ENCODE data around the gene USP34. TPM values are rescaled to one million over a fixed set of nuclear protein-coding genes. Genes with fewer than 3 reads are reported as not detected.

USP34 gene
- total and polyA plus RNA-seq, 9 donors = 57.4 to 132 (median 116) TPM

DNA sequence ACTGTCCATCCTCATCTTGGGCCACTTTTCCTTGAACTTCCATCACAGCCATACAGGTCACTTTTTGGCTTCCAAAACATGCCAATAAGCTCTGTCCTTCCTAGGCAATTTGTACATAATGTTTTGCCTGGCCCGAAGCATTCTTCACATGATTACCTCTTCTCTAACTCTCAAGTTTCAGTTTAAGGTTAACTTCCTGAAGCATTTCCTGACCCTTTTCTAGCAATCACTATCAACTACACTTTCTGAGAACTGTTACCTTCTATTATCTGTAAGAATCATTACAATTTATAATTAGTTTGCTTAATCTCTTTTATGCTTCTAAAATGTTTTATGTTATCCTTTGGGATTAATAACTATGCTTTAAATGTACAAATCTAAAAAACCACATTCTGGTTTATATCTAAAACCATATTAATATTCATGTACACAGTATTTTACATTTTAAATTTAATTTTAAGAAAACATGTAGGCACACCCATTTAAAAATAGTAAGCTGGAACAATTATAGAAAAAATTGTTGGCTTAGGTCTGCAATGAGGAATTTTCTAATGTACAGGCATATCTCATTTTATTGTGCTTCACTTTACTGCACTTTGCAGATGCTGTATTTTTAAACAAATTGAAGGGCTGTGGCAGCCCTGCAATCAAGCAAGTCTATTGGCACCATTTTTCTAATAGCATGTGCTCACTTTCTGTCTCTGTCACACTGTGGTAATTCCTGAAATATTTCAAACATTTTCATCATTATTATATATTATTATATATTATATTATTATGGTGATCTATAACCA lies 232.5 kb downstream of the USP34 start:
- no peaks in the 10 kb centered on the region for H3K27me3 ChIP-seq
- H3K27ac ChIP-seq = no peak overlapping the region
- H3K4me3 ChIP-seq = no peak overlapping the region
- H3K9me3 ChIP-seq = no peaks in the 10 kb centered on the region
- TF ChIP-seq EP300 (IDR thresholded peaks at IDR 0.05) (no peak), POLR2A (IDR thresholded peaks at IDR 0.05) (no peak)
- TF ChIP-seq, protein P1, sequence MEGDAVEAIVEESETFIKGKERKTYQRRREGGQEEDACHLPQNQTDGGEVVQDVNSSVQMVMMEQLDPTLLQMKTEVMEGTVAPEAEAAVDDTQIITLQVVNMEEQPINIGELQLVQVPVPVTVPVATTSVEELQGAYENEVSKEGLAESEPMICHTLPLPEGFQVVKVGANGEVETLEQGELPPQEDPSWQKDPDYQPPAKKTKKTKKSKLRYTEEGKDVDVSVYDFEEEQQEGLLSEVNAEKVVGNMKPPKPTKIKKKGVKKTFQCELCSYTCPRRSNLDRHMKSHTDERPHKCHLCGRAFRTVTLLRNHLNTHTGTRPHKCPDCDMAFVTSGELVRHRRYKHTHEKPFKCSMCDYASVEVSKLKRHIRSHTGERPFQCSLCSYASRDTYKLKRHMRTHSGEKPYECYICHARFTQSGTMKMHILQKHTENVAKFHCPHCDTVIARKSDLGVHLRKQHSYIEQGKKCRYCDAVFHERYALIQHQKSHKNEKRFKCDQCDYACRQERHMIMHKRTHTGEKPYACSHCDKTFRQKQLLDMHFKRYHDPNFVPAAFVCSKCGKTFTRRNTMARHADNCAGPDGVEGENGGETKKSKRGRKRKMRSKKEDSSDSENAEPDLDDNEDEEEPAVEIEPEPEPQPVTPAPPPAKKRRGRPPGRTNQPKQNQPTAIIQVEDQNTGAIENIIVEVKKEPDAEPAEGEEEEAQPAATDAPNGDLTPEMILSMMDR (IDR thresholded peaks at IDR 0.05) = no peak
- H3K36me3 ChIP-seq = no peaks in the 10 kb centered on the region
- no peak for DNase-seq
- no peaks in the 10 kb centered on the region for H3K4me1 ChIP-seq (ENCODE audit: insufficient read depth)
- intact Hi-C loops (cut with DNase I) = no loop called here
- 79 to 95% (median 82%) methylated on average over 1 of the region's 1 CpG for WGBS, 3 donors

DNA sequence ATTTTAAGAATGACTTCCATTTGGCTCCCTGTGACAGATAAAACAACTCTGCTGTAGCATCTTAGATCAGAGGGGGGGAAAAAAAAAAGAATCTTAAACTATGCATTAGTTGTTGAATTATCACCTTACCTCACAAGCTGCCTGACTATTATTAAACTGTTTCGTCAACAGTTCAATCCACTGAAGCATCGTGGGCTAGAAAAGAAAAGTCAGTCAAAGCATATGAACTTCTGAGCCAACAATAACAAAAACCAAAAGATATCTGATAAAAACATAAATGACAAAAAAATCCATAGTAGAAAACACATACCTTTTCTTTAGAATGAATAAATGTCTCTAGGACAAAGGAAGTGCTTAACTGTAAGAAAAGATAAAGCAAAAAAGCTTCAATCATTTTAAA lies 235.2 kb downstream of the USP34 start:
- Histone ChIP-seq H3K9me3 (no peaks in the 10 kb centered on the region), H3K27ac (no peak overlapping the region), H3K27me3 (no peaks in the 10 kb centered on the region), H3K4me3 (no peak overlapping the region), H3K36me3 (no peaks in the 10 kb centered on the region), H3K4me1 (ENCODE audit: insufficient read depth) (no peaks in the 10 kb centered on the region)
- TF ChIP-seq, protein P1 (IDR thresholded peaks at IDR 0.05) = no peak
- TF ChIP-seq POLR2A (IDR thresholded peaks at IDR 0.05) (no peak), EP300 (IDR thresholded peaks at IDR 0.05) (no peak)
- DNase-seq = no peak
- intact Hi-C loops (cut with DNase I) = no loop called here
- 73 to 77% (median 74%) methylated on average over 2 of the region's 2 CpGs for WGBS, 3 donors

DNA sequence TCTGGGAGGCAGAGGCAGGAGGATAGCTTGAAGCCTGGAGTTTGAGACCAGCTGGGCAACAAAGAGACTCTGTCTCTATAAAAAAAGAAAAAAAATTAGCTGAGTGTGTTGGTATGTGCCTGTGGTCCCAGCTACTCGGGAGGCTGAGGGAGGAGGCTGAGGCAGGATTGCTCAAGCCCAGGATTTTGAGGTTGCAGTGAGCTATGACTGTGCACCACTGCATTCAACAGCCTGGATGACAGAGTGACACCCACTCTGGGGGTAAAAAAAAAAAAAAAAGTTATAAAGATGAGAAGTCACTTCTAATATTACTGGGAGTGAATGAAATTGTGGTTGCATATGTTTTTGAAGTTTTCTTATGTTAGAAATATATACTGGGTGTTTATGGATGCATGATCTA lies 237.3 kb downstream of the USP34 start:
- intact Hi-C loops (cut with DNase I) = no loop called here

DNA sequence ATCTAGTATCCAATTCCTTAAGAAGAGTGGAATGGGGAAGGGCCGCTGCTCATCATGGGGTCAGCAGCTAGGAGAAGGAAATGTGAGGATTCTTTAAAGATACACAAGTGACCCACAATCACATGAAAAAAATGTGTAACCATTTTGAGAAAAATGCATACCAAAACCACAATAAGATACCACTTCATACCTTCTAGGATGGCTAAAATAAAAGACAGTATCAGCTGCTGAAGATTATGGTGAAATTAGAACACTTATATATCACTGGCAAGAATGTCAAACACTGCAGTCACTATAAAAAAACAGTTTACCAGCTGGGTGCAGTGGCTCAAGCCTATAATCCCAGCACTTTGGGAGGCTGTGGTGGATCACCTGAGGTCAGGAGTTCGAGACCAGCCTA lies 241.0 kb downstream of the USP34 start:
- no peaks in the 10 kb centered on the region for H3K27me3 ChIP-seq
- 96 to 99% (median 98%) methylated on average over 2 of the region's 2 CpGs for WGBS, 3 donors
- intact Hi-C loops (cut with DNase I) = no loop called here
- TF ChIP-seq POLR2A (IDR thresholded peaks at IDR 0.05) (no peak), EP300 (IDR thresholded peaks at IDR 0.05) (no peak)
- TF ChIP-seq, protein P1 (IDR thresholded peaks at IDR 0.05) = no peak
- H3K27ac ChIP-seq = no peak overlapping the region
- H3K4me1 ChIP-seq (ENCODE audit: insufficient read depth) = no peaks in the 10 kb centered on the region
- DNase-seq = no peak
- H3K4me3 ChIP-seq = no peak overlapping the region
- H3K9me3 ChIP-seq = no peaks in the 10 kb centered on the region
- no peaks in the 10 kb centered on the region for H3K36me3 ChIP-seq

More for the DNA sequence above, 237.3 kb downstream of the USP34 start:
- TF ChIP-seq EP300 (IDR thresholded peaks at IDR 0.05) = no peak
- TF ChIP-seq, protein P1 (IDR thresholded peaks at IDR 0.05) = no peak
- no peak for TF ChIP-seq POLR2A (IDR thresholded peaks at IDR 0.05)
- no peak for DNase-seq
- no peaks in the 10 kb centered on the region for H3K27me3 ChIP-seq
- H3K9me3 ChIP-seq = no peaks in the 10 kb centered on the region
- H3K4me3 ChIP-seq = no peak overlapping the region
- WGBS, 3 donors = 91 to 100% (median 95%) methylated on average over 1 of the region's 1 CpG
- H3K36me3 ChIP-seq = no peaks in the 10 kb centered on the region
- no peaks in the 10 kb centered on the region for H3K4me1 ChIP-seq (ENCODE audit: insufficient read depth)
- H3K27ac ChIP-seq = no peak overlapping the region

Measured in ovary (tissue), 9 donors.